HepG2 (cell line): ENCODE measurements around the gene PHF8. TPM values are rescaled to one million over a fixed set of nuclear protein-coding genes. Genes with fewer than 3 reads are reported as not detected.

Experiments used
- ATAC-seq: fragments of 200-7000 bp; cut with Tn5 transposase; 3 replicates; pipeline ENCODE4 v1.9.1; 2020; ENCODE audit warnings: mild to moderate bottlenecking, moderate library complexity
- BruUV-seq: library from RNA; stranded (reverse); fragments of 400-500 nt; replicated peaks from 2 replicates; lab custom pipeline; 2021; lab: Mats Ljungman, UMichigan
- CTCF ChIA-PET: fragments of 300-600 bp; formaldehyde crosslinking; extraction: SDS; loops from one replicate; lab custom pipeline; 2021; ENCODE audit warnings: low total read pairs, inconsistent platforms, low intra/inter-chr PET ratio; lab: Yijun Ruan, JAX
- POLR2A ChIA-PET: fragments of 350-600 bp; sonication (Branson Sonifier 250); formaldehyde crosslinking; loops from one replicate; lab custom pipeline; 2020; ENCODE audit warnings: antibody characterized with exemption, inconsistent platforms; lab: Yijun Ruan, JAX
- DNase-seq: peaks from one replicate; pipeline ENCODE4 v3.0.0-alpha.2; 2015; ENCODE audit warnings: low spot score
- FAIRE-seq: peaks from 3 replicates; lab custom pipeline; 2011; peaks lifted over from hg19 to GRCh38; lab: Jason Lieb, UNC
- H2AFZ ChIP-seq: one replicate; pipeline ENCODE4 v1.6.1; 2011; ENCODE audit warnings: low read length, inconsistent platforms
- H3K27ac ChIP-seq: fragments of 300-600 bp; 3 replicates; pipeline ENCODE4 v1.8.0; 2011; ENCODE audit warnings: mixed run types, mild to moderate bottlenecking, mixed read lengths, low read length, inconsistent platforms; ENCODE audit not compliant: insufficient read depth; ENCODE audit errors: extremely low read length
- H3K27me3 ChIP-seq, 2 experiments: fragments of 200-600 bp in 1 of 2; 2 replicates in 1 of 2; 3 replicates in 1 of 2; pipeline versions ENCODE4 v1.6.0 to v1.8.0; 2011; ENCODE audit warnings: low read length in 2 of 2, mild to moderate bottlenecking in 2 of 2, moderate library complexity in 2 of 2, inconsistent platforms in 1 of 2; ENCODE audit not compliant: insufficient read depth in 2 of 2, control insufficient read depth in 1 of 2
- H3K36me3 ChIP-seq, 2 experiments: fragments of 200-600 bp in 1 of 2; replicated peaks in 1 of 2; 2 replicates in 1 of 2; 3 replicates in 1 of 2; pipeline versions ENCODE4 v1.5.1 to v1.8.0; 2011; ENCODE audit warnings: low read length in 2 of 2, inconsistent platforms in 1 of 2; ENCODE audit not compliant: insufficient read depth in 2 of 2, control insufficient read depth in 1 of 2
- H3K4me1 ChIP-seq: 2 replicates; pipeline ENCODE4 v1.5.1; 2012; ENCODE audit warnings: low read length, inconsistent platforms; ENCODE audit not compliant: insufficient read depth
- H3K4me2 ChIP-seq: 2 replicates; pipeline ENCODE4 v1.6.0; 2011; ENCODE audit warnings: low read depth, low read length, inconsistent platforms
- H3K4me3 ChIP-seq, 3 experiments: fragments of 200-600 bp in 1 of 3; sonication (generic), shearing (Covaris generic) in 1 of 3; replicated peaks in 1 of 3; 2 replicates each; pipeline ENCODE4 v1.5.1; 2011 to 2016; ENCODE audit warnings: low read length in 3 of 3, inconsistent platforms in 2 of 3, low read depth in 2 of 3, mild to moderate bottlenecking in 2 of 3, control low read depth in 1 of 3, mixed read lengths in 1 of 3; ENCODE audit not compliant: insufficient read depth in 1 of 3
- H3K79me2 ChIP-seq: one replicate; pipeline ENCODE4 v1.6.1; 2011; ENCODE audit warnings: low read length, inconsistent platforms; ENCODE audit not compliant: insufficient read depth
- H3K9ac ChIP-seq: 2 replicates; pipeline ENCODE4 v1.6.0; 2011; ENCODE audit warnings: mild to moderate bottlenecking, low read depth, low read length, inconsistent platforms; ENCODE audit not compliant: insufficient read depth
- H3K9me3 ChIP-seq: 2 replicates; pipeline ENCODE4 v1.5.1; 2012; ENCODE audit warnings: mild to moderate bottlenecking, low read length
- H4K20me1 ChIP-seq: 2 replicates; pipeline ENCODE4 v1.6.0; 2011; ENCODE audit warnings: inconsistent platforms, mild to moderate bottlenecking, low read length, moderate library complexity; ENCODE audit not compliant: insufficient read depth
- ARID2 ChIP-seq: sonication (generic); formaldehyde crosslinking; IDR thresholded peaks from 2 replicates; pipeline ENCODE4 v1.8.1; 2022; ENCODE audit warnings: mild to moderate bottlenecking, missing genetic modification reagents, borderline replicate concordance
- HDAC6 ChIP-seq: fragments of 200-600 bp; sonication (generic); IDR thresholded peaks from 2 replicates; pipeline ENCODE4 v1.7.0; 2017; ENCODE audit warnings: mild to moderate bottlenecking, antibody characterized with exemption, low read length, low read depth
- KDM3A ChIP-seq: IDR thresholded peaks from 2 replicates; pipeline ENCODE4 v1.6.1; 2018; ENCODE audit warnings: low read depth, missing compliant biosample characterization
- KLF11 ChIP-seq: IDR thresholded peaks from 2 replicates; pipeline ENCODE4 v1.6.1; 2016; ENCODE audit warnings: missing compliant biosample characterization
- MAFK ChIP-seq, 2 experiments: IDR thresholded peaks in 1 of 2; conservative IDR thresholded peaks in 1 of 2; 2 replicates each; pipeline ENCODE4 v1.6.1; 2011; ENCODE audit warnings: improper control_type of control experiment in 2 of 2, low read length in 2 of 2
- ZMYM4 ChIP-seq: sonication (generic); formaldehyde crosslinking; IDR thresholded peaks from 2 replicates; pipeline ENCODE4 v1.8.1; 2023; ENCODE audit warnings: mild to moderate bottlenecking, missing genetic modification reagents
- WGBS: methylation state at CpG from one replicate; pipeline ENCODE4 v1.1.6; 2017; ENCODE audit warnings: low lambda C conversion rate; 5-methylcytosine and 5-hydroxymethylcytosine counted together
- in situ Hi-C: cut with HindIII; loops from 2 replicates; pipeline ENCODE4 v1.10.0; 2017; ENCODE audit warnings: low pct_unique_long_range_greater_than_20kb; ENCODE audit not compliant: extremely low pct_ligation_motif_present
- intact Hi-C: fragments of 100-400 bp; cut with micrococcal nuclease; formaldehyde crosslinking; loops from one replicate; pipeline ENCODE4 v1.10.0; 2022; ENCODE audit not compliant: unreplicated experiment
- polyA plus RNA-seq, 8 experiments: library from polyadenylated mRNA; depleted of rRNA in 3 of 8; stranded (reverse) in 7 of 8; unstranded in 1 of 8; fragments of >200 nt; fragmentation: Illumina TruSeq in 4 of 8; extraction: Trizol in 4 of 8; gene quantifications; 2 replicates each; pipeline versions ENCODE4 v1.2.1 to v1.2.3, GENCODE V29; 2011 to 2016; ENCODE audit warnings: low read depth in 4 of 8, missing spikeins in 1 of 8, mixed read lengths in 1 of 8; ENCODE audit not compliant: insufficient read depth in 1 of 8
- total RNA-seq, 5 experiments: library from RNA; depleted of rRNA; stranded (reverse); fragments of >200 nt; fragmentation: Illumina TruSeq; extraction: Trizol; gene quantifications; 2 replicates each; pipeline ENCODE4 v1.2.3, GENCODE V29; 2016; ENCODE audit warnings: low read depth in 1 of 5
- TF ChIP-seq, protein P1 (sequence below): sonication (generic); formaldehyde crosslinking; IDR thresholded peaks from 2 replicates; pipeline ENCODE4 v1.4.0; 2020; ENCODE audit warnings: missing genetic modification reagents, borderline replicate concordance
- TF ChIP-seq, protein P2 (sequence below): sonication (generic); formaldehyde crosslinking; IDR thresholded peaks from 2 replicates; pipeline ENCODE4 v1.9.0; 2021; ENCODE audit warnings: missing genetic modification reagents, mild to moderate bottlenecking, borderline replicate concordance
- TF ChIP-seq, protein P3 (sequence below): sonication (generic); formaldehyde crosslinking; IDR thresholded peaks from 2 replicates; pipeline ENCODE4 v1.5.0; 2020; ENCODE audit warnings: missing genetic modification reagents

Gene PHF8
- total and polyA plus RNA-seq, 2 of the 13 experiments (the other 11 are each of a cell fraction or from before 2014, with no cell fraction given): 15.5 to 19.1 TPM

DNA sequence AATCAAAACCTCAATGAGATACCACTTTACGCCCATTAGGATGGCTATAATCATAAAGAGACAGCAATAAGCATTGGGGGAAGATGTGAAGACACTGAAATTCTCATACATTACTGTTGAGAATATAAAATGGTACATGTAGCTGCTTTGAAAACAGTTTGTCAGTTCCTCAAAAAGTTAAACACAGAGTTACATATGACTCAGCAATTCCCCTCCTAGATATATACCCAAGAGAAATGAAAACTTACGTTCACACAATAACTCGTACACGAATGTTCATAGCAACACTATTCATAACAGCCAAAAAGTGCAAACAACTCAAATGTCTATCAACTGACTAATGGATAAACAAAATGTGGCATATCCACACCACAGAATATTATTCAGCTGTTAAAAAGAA lies 36.6 kb downstream of the PHF8 start:
- no TSS peak for BruUV-seq
- no peaks in the 10 kb centered on the region for H3K27me3 ChIP-seq
- CTCF ChIA-PET: no interaction called here
- H3K27ac ChIP-seq: no peak overlapping the region
- DNase-seq (no peak), ATAC-seq (no peak)
- 0 out of 2 replicates have a peak, but pooled peaks cover 2% of the 10 kb centered on the region for H3K4me1 ChIP-seq
- no peak overlapping the region for H2AFZ ChIP-seq
- no peak overlapping the region for H3K9ac ChIP-seq
- no peaks in the 10 kb centered on the region for H4K20me1 ChIP-seq
- no peaks in the 10 kb centered on the region for H3K79me2 ChIP-seq
- POLR2A ChIA-PET: no interaction called here
- in situ Hi-C loops: no loop called here
- H3K4me2 ChIP-seq: no peak overlapping the region
- TF ChIP-seq ARID2 (no peak), KLF11 (CRISPR knock-in tag) (no peak), KDM3A (CRISPR knock-in tag) (no peak), MAFK (conservative IDR thresholded peaks at IDR 0.05 in 1 of 2, IDR thresholded peaks at IDR 0.05 in 1 of 2; ENCODE audit: low read length in 2 of 2) (peak in 1 of 2 experiments; percentile 34; a peak in 1 of 4 replicates), HDAC6 (no peak), ZMYM4 (CRISPR knock-in tag) (no peak)
- TF ChIP-seq, protein P1, sequence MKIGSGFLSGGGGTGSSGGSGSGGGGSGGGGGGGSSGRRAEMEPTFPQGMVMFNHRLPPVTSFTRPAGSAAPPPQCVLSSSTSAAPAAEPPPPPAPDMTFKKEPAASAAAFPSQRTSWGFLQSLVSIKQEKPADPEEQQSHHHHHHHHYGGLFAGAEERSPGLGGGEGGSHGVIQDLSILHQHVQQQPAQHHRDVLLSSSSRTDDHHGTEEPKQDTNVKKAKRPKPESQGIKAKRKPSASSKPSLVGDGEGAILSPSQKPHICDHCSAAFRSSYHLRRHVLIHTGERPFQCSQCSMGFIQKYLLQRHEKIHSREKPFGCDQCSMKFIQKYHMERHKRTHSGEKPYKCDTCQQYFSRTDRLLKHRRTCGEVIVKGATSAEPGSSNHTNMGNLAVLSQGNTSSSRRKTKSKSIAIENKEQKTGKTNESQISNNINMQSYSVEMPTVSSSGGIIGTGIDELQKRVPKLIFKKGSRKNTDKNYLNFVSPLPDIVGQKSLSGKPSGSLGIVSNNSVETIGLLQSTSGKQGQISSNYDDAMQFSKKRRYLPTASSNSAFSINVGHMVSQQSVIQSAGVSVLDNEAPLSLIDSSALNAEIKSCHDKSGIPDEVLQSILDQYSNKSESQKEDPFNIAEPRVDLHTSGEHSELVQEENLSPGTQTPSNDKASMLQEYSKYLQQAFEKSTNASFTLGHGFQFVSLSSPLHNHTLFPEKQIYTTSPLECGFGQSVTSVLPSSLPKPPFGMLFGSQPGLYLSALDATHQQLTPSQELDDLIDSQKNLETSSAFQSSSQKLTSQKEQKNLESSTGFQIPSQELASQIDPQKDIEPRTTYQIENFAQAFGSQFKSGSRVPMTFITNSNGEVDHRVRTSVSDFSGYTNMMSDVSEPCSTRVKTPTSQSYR (CRISPR knock-in tag): no peak
- TF ChIP-seq, protein P2, sequence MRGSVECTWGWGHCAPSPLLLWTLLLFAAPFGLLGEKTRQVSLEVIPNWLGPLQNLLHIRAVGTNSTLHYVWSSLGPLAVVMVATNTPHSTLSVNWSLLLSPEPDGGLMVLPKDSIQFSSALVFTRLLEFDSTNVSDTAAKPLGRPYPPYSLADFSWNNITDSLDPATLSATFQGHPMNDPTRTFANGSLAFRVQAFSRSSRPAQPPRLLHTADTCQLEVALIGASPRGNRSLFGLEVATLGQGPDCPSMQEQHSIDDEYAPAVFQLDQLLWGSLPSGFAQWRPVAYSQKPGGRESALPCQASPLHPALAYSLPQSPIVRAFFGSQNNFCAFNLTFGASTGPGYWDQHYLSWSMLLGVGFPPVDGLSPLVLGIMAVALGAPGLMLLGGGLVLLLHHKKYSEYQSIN (CRISPR knock-in tag): no peak
- TF ChIP-seq, protein P3, sequence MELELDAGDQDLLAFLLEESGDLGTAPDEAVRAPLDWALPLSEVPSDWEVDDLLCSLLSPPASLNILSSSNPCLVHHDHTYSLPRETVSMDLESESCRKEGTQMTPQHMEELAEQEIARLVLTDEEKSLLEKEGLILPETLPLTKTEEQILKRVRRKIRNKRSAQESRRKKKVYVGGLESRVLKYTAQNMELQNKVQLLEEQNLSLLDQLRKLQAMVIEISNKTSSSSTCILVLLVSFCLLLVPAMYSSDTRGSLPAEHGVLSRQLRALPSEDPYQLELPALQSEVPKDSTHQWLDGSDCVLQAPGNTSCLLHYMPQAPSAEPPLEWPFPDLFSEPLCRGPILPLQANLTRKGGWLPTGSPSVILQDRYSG (CRISPR knock-in tag): no peak
- TF ChIP-seq, all 625 proteins: peak for 1
- no peaks in the 10 kb centered on the region for H3K9me3 ChIP-seq
- intact Hi-C loops: no loop called here
- FAIRE-seq: no peak
- no peak overlapping the region for H3K4me3 ChIP-seq
- 95% methylated on average over 4 of the region's 4 CpGs for WGBS
- H3K36me3 ChIP-seq: peaks cover 4 to 17% of the 10 kb centered on the region in 2 experiments; a peak in 3 of 5 replicates
